ENCODE results near the gene IMPDH1. TPM values are rescaled to one million over a fixed set of nuclear protein-coding genes. Genes with fewer than 3 reads are reported as not detected.
A peak's percentile ranks its signal among the peaks of the same experiment; 100 is the strongest.
"Not testable (repeated sequence)": the region's sequence is repeated elsewhere in the genome, so short reads cannot be mapped to it uniquely, and the experiment has no call there.

The IMPDH1 gene
- total RNA-seq (11.3 TPM), polyA plus RNA-seq (27.2 TPM)
- long read RNA-seq, donor 1: 0 reads
- long read RNA-seq, donor 2: 0 reads
- long read RNA-seq, donor 3, partial matches to known transcripts: 0 of 1 reads
- long read RNA-seq, donor 3, other reads (novel, unspliced or antisense): 0 of 1 reads
- long read RNA-seq, donor 4, partial matches to known transcripts: 0 of 2 reads
- long read RNA-seq, donor 4, other reads (novel, unspliced or antisense): 0 of 2 reads
- long read RNA-seq, donor 5, partial matches to known transcripts: 0 of 1 reads
- long read RNA-seq, donor 5, other reads (novel, unspliced or antisense): 0 of 1 reads
- long read RNA-seq, donor 6, partial matches to known transcripts: 0 of 3 reads
- long read RNA-seq, donor 6, other reads (novel, unspliced or antisense): 0 of 3 reads
- long read RNA-seq, donor 7, partial matches to known transcripts: 0 of 1 reads
- long read RNA-seq, donor 7, other reads (novel, unspliced or antisense): 0 of 1 reads
- long read RNA-seq, donor 8, partial matches to known transcripts: 0 of 2 reads
- long read RNA-seq, donor 8, other reads (novel, unspliced or antisense): 0 of 2 reads
- long read RNA-seq, donor 9, partial matches to known transcripts: 0 of 1 reads
- long read RNA-seq, donor 9, other reads (novel, unspliced or antisense): 0 of 1 reads
- long read RNA-seq, donor 10: 0 reads

DNA sequence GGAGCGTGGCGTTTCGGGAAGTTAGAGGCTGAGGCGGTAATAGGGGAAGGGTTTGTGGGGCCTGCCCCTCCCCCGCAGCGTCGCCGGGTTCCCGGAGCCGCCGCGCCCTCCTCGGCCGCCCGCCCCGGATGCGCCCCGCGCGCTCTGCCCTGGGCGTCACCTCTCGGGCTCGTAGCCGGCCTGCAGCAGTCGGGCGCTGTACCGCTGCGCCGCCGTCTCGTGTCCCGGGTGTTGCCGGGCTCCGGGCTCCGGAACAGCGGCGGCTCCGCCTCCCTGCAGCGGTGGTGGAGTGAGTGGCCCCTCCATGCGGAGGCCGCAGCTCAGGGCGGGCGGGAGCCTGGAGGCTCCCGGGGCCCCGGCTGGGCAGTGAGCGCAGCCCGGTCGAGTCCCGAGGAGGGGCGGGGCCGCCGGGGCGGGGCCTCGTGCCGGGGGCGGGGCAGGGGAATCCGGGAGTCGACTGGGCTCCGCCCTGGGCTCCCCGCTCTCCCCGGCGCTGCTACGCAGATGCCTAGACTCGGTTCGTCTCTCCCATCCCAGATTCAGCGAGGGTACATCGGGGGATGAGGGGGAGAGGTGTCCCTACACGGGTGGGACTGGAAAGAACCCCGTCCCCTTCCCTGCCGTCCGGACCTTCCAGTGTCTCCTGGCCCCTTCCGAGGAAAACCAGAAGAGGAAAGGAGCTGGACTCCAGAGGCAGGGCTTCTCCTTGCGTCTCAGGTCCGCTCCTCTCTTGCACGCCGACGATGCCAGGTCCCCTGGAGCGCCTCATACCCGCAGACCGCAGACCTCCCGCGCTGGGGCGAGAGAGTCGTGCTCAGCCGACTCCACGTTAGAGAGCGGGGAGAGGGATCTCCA lies at the start of gene IMPDH1:
IMPDH1 (minus strand) TSS at position 387 of the 855 bp plus-strand sequence; CDS start at position 306, 81 bp downstream.
- DNase-seq (ENCODE audit: low read depth in 6 of 9, low spot score in 9 of 9): peak in 6 of 9 donors; percentile 55 to 82 (median 57)
- under 1% methylated on average over 87 of the region's 87 CpGs for WGBS
- H3K27ac ChIP-seq (ENCODE audit: low read depth in 1 of 2, low read length in 1 of 2): peak within 1 kb of the TSS; percentile 11 to 82
- no peaks in the 10 kb centered on the region for H3K36me3 ChIP-seq (ENCODE audit: control insufficient read depth in 2 of 2, insufficient read depth in 2 of 2, low read length in 1 of 2)
- peak within 1 kb of the TSS; percentile 52 to 81 for H3K4me3 ChIP-seq (ENCODE audit: low read length in 2 of 2)
- H3K27me3 ChIP-seq (ENCODE audit: control insufficient read depth in 2 of 2, insufficient read depth in 1 of 2, low read length in 1 of 2): peaks cover 8 to 71% of the 10 kb centered on the region in 2 donors
- peaks cover 9 to 28% of the 10 kb centered on the region in 2 donors for H3K4me1 ChIP-seq (ENCODE audit: control insufficient read depth in 2 of 2, insufficient read depth in 2 of 2, low read length in 2 of 2)
- H3K9me3 ChIP-seq (ENCODE audit: control insufficient read depth in 2 of 2, insufficient read depth in 1 of 2, low read length in 1 of 2): peaks cover 0 to 3% of the 10 kb centered on the region in 2 donors

- DNase-seq (ENCODE audit: low read depth in 6 of 9, low spot score in 9 of 9): peak in 8 of 9 donors; percentile 36 to 80 (median 52)
- Histone ChIP-seq H3K9me3 (ENCODE audit: control insufficient read depth in 2 of 2, insufficient read depth in 1 of 2, low read length in 1 of 2) (no peaks in the 10 kb centered on the region), H3K4me3 (ENCODE audit: low read length in 2 of 2) (no peak overlapping the region), H3K27ac (ENCODE audit: low read depth in 1 of 2, low read length in 1 of 2) (no peak overlapping the region), H3K27me3 (ENCODE audit: control insufficient read depth in 2 of 2, insufficient read depth in 1 of 2, low read length in 1 of 2) (peaks cover 2 to 6% of the 10 kb centered on the region in 2 donors), H3K4me1 (ENCODE audit: control insufficient read depth in 2 of 2, insufficient read depth in 2 of 2, low read length in 2 of 2) (peaks cover 13 to 26% of the 10 kb centered on the region in 2 donors), H3K36me3 (ENCODE audit: control insufficient read depth in 2 of 2, insufficient read depth in 2 of 2, low read length in 1 of 2) (peaks cover 3% of the 10 kb centered on the region in 2 donors)
- 53% methylated on average over 5 of the region's 5 CpGs for WGBS
These were observed 49.7 kb upstream of the IMPDH1 start for GRCh38 chr7:128459394-128459878.

- 85% methylated on average over 3 of the region's 3 CpGs for WGBS
- peaks cover 13 to 26% of the 10 kb centered on the region in 2 donors for H3K4me1 ChIP-seq (ENCODE audit: control insufficient read depth in 2 of 2, insufficient read depth in 2 of 2, low read length in 2 of 2)
- no peak for DNase-seq (ENCODE audit: low read depth in 6 of 9, low spot score in 9 of 9)
- peaks cover 3% of the 10 kb centered on the region in 2 donors for H3K36me3 ChIP-seq (ENCODE audit: control insufficient read depth in 2 of 2, insufficient read depth in 2 of 2, low read length in 1 of 2)
- no peak overlapping the region for H3K4me3 ChIP-seq (ENCODE audit: low read length in 2 of 2)
- peaks cover 2 to 11% of the 10 kb centered on the region in 2 donors for H3K27me3 ChIP-seq (ENCODE audit: control insufficient read depth in 2 of 2, insufficient read depth in 1 of 2, low read length in 1 of 2)
- H3K9me3 ChIP-seq (ENCODE audit: control insufficient read depth in 2 of 2, insufficient read depth in 1 of 2, low read length in 1 of 2): no peaks in the 10 kb centered on the region
- no peak overlapping the region for H3K27ac ChIP-seq (ENCODE audit: low read depth in 1 of 2, low read length in 1 of 2)
These were observed 49.2 kb upstream of the IMPDH1 start for GRCh38 chr7:128458956-128459355.

- peaks cover 2 to 20% of the 10 kb centered on the region in 2 donors for H3K27me3 ChIP-seq (ENCODE audit: control insufficient read depth in 2 of 2, insufficient read depth in 1 of 2, low read length in 1 of 2)
- H3K4me3 ChIP-seq (ENCODE audit: low read length in 2 of 2); DNase-seq (ENCODE audit: low read depth in 6 of 9, low spot score in 9 of 9); H3K9me3 ChIP-seq (ENCODE audit: control insufficient read depth in 2 of 2, insufficient read depth in 1 of 2, low read length in 1 of 2); H3K36me3 ChIP-seq (ENCODE audit: control insufficient read depth in 2 of 2, insufficient read depth in 2 of 2, low read length in 1 of 2); H3K27ac ChIP-seq (ENCODE audit: low read depth in 1 of 2, low read length in 1 of 2): not testable (repeated sequence)
- H3K4me1 ChIP-seq (ENCODE audit: control insufficient read depth in 2 of 2, insufficient read depth in 2 of 2, low read length in 2 of 2): peaks cover 13 to 26% of the 10 kb centered on the region in 2 donors
- 97% methylated on average over 6 of the region's 6 CpGs for WGBS
These were observed 47.6 kb upstream of the IMPDH1 start for GRCh38 chr7:128457385-128457784.

GRCh38 chr7:128456255-128456725 lies 46.5 kb upstream of the IMPDH1 start:
- peaks cover 3% of the 10 kb centered on the region in 2 donors for H3K36me3 ChIP-seq (ENCODE audit: control insufficient read depth in 2 of 2, insufficient read depth in 2 of 2, low read length in 1 of 2)
- peak overlapping the region; percentile 46 to 52 for H3K27ac ChIP-seq (ENCODE audit: low read depth in 1 of 2, low read length in 1 of 2)
- H3K27me3 ChIP-seq (ENCODE audit: control insufficient read depth in 2 of 2, insufficient read depth in 1 of 2, low read length in 1 of 2): peaks cover 2 to 23% of the 10 kb centered on the region in 2 donors
- H3K4me1 ChIP-seq (ENCODE audit: control insufficient read depth in 2 of 2, insufficient read depth in 2 of 2, low read length in 2 of 2): peaks cover 13 to 26% of the 10 kb centered on the region in 2 donors
- H3K4me3 ChIP-seq (ENCODE audit: low read length in 2 of 2): peak overlapping the region; percentile 58 to 68
- H3K9me3 ChIP-seq (ENCODE audit: control insufficient read depth in 2 of 2, insufficient read depth in 1 of 2, low read length in 1 of 2): no peaks in the 10 kb centered on the region
- 17% methylated on average over 5 of the region's 5 CpGs for WGBS
- peak in 2 of 9 donors; percentile 17 to 34 for DNase-seq (ENCODE audit: low read depth in 6 of 9, low spot score in 9 of 9)

GRCh38 chr7:128455543-128456254 lies 45.9 kb upstream of the IMPDH1 start, which contains the start of gene HILPDA:
HILPDA (plus strand) TSS chr7:128455878; CDS start chr7:128457269, 1,391 bp downstream.
- Histone ChIP-seq H3K9me3 (ENCODE audit: control insufficient read depth in 2 of 2, insufficient read depth in 1 of 2, low read length in 1 of 2) (no peaks in the 10 kb centered on the region), H3K27me3 (ENCODE audit: control insufficient read depth in 2 of 2, insufficient read depth in 1 of 2, low read length in 1 of 2) (peaks cover 2 to 25% of the 10 kb centered on the region in 2 donors), H3K36me3 (ENCODE audit: control insufficient read depth in 2 of 2, insufficient read depth in 2 of 2, low read length in 1 of 2) (peaks cover 3% of the 10 kb centered on the region in 2 donors), H3K27ac (ENCODE audit: low read depth in 1 of 2, low read length in 1 of 2) (peak within 1 kb of the TSS; percentile 52 to 89), H3K4me1 (ENCODE audit: control insufficient read depth in 2 of 2, insufficient read depth in 2 of 2, low read length in 2 of 2) (peaks cover 13 to 26% of the 10 kb centered on the region in 2 donors), H3K4me3 (ENCODE audit: low read length in 2 of 2) (peak within 1 kb of the TSS; percentile 58 to 68)
- peak; percentile 70 to 94 (median 87) for DNase-seq (ENCODE audit: low read depth in 6 of 9, low spot score in 9 of 9)
- under 1% methylated on average over 64 of the region's 64 CpGs for WGBS

- 61% methylated on average over 25 of the region's 25 CpGs for WGBS
- no peak for DNase-seq (ENCODE audit: low read depth in 6 of 9, low spot score in 9 of 9)
- H3K9me3 ChIP-seq (ENCODE audit: control insufficient read depth in 2 of 2, insufficient read depth in 1 of 2, low read length in 1 of 2): no peaks in the 10 kb centered on the region
- peaks cover 3% of the 10 kb centered on the region in 2 donors for H3K36me3 ChIP-seq (ENCODE audit: control insufficient read depth in 2 of 2, insufficient read depth in 2 of 2, low read length in 1 of 2)
- peak overlapping the region; percentile 51 to 89 for H3K27ac ChIP-seq (ENCODE audit: low read depth in 1 of 2, low read length in 1 of 2)
- peaks cover 13 to 26% of the 10 kb centered on the region in 2 donors for H3K4me1 ChIP-seq (ENCODE audit: control insufficient read depth in 2 of 2, insufficient read depth in 2 of 2, low read length in 2 of 2)
- H3K27me3 ChIP-seq (ENCODE audit: control insufficient read depth in 2 of 2, insufficient read depth in 1 of 2, low read length in 1 of 2): peaks cover 2 to 25% of the 10 kb centered on the region in 2 donors
- H3K4me3 ChIP-seq (ENCODE audit: low read length in 2 of 2): peak overlapping the region; percentile 58 to 68
These were observed 45.2 kb upstream of the IMPDH1 start for GRCh38 chr7:128454808-128455542.

Data from thymus (tissue), 14 donors.